HG03460 (cell line): Measurements from ENCODE around the gene METTL2A.
A peak's percentile ranks its signal among the peaks of the same experiment; 100 is the strongest.
"Not testable (repeated sequence)": the region's sequence is repeated elsewhere in the genome, so short reads cannot be mapped to it uniquely, and the experiment has no call there.

Experiments used
- ATAC-seq: cut with Tn5 transposase; IDR thresholded peaks from one replicate; pipeline ENCODE4 v1.9.1; 2021; ENCODE audit not compliant: unreplicated experiment

METTL2A gene

GRCh38 chr17:62471380-62471880 is 47.7 kb downstream of the METTL2A start:
- not testable (repeated sequence) for ATAC-seq

DNA sequence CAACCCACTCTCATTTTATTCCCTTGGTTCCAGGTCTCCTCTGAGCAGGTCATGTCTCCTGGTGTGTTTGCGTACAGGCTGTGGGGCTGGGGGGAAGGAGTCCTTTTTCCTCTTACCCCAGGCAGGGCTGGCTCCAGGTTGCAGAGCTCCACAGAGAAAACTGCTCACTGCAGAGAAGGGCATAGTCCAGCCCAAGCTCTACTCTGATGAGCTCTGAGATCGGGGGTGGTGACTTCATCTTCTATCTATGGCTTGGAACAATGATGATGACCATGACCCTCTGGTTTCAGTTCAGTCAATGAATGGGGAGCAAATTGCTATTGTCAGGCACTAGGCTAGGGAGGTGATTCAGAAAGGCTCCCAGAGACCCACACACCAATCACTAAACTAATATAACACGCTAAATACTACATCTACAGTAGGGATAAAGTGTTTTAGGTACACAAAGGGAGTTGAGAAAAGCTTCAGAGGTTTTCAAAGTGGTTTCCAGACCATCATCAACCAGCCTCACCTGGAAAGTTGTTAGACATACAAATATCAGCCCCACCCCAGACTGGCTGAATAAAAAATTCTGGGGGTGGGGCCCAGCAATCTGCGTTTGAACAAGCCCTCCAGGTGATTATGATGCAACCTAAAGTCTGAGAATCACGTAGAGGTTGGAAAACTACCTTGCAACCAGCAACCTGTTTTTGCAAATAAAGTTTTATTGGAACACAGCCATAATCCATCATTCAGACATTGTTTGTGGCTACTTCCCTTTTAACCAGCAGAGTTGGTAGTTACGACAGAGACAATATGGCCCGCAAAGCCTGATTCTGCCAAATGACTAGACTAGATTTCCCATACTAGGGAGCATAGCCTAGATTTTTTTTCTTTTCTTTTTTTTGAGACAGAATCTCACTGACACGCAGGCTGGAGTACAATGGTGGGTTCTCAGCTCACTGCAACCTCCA is 49.6 kb downstream of the METTL2A start:
- not testable (repeated sequence) for ATAC-seq

GRCh38 chr17:62477111-62477510 is 53.4 kb downstream of the METTL2A start:
- ATAC-seq, result not testable (repeated sequence)

GRCh38 chr17:62477718-62478408 is 54.2 kb downstream of the METTL2A start:
- peak; percentile 22 for ATAC-seq

DNA sequence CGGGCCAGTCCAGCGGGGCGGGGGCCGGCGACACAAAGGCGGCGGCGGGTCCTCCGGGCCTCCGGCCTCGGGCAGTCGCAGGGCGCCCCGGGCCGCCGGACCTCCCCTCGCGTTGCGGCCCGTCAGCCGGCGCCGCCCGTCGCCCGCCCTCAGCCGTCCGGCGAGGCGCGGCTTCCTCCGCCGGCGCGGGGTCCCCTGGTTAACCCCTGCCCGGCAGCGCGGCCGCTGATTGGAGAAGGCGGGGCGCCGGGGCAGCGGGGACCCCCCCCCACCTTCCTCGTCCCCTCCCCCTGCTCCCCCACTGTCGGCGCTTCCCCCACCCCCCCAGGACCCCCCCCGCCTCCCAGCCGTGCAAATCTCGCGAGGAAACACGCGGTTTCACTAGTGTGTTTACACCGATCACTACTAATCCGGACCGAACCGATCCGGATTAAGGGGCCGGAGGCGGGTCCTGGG is 54.8 kb downstream of the METTL2A start, which contains the start of gene TLK2:
TLK2 (plus strand) TSS at position 402 of the 456 bp plus-strand sequence. CDS start 2,301 bp downstream, outside the sequence.
- ATAC-seq, result peak; percentile 74

DNA sequence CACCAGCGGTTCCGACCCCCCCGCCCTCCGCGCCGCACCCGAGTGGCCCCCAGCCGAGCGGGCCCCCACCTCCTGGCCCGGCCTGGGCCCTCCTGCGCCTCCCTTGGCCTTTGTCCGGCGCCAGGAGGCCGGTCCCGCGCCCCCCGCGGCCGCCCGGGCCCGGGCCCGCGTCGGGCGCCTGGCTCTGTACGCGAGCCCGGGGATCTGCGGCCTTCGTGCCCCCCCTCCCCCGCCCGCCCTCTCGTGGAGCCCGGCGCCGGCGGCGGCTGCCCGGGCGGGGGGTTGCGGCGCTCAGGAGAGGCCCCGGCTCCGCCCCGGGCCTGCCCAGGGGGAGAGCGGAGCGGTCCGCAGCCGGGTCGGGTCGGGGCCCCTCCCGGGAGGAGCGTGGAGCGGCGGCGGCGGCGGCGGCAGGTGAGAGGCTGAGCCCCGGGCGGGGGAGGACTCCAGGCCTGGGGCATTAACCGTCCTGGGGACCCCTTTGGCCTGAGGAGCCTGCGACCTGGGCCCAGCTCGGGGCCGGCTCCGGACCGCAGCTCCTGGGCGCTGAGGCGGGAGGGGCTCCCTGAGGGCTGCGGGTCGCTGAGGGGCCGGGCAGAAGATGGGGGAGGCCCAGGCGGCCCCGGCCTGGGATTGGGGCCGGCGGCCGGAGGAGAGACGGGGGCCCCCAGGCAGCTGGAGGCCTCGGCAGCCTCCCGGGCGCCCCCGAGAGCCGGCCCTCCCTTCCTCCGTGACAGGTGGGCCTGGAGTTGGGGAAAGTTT is 55.4 kb downstream of the METTL2A start:
- peak; percentile 28 for ATAC-seq

- ATAC-seq, result not testable (repeated sequence)
Observed at GRCh38 chr17:62479639-62480258, 56.1 kb downstream of the METTL2A start.

GRCh38 chr17:62482553-62482952 is 58.9 kb downstream of the METTL2A start:
- not testable (repeated sequence) for ATAC-seq

DNA sequence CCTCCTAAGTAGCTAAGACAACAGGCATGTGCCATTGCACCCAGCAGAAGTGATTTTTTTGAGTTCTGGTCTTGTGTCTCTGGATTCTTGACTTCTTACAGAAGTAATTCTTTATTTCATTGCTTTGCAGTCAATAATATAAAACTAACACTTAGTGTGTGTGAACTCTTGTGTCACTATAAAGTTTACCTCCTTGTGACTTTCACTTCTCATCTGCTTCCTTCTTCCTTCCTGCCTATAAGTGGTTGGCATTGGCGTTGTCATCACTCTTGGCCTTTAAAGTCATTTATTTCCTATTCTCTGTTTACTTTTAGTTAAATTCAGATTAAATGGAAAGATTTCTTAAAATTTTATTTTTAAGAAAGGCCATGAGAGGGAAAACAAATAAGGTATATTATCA is 67.3 kb downstream of the METTL2A start:
- ATAC-seq, result not testable (repeated sequence)

DNA sequence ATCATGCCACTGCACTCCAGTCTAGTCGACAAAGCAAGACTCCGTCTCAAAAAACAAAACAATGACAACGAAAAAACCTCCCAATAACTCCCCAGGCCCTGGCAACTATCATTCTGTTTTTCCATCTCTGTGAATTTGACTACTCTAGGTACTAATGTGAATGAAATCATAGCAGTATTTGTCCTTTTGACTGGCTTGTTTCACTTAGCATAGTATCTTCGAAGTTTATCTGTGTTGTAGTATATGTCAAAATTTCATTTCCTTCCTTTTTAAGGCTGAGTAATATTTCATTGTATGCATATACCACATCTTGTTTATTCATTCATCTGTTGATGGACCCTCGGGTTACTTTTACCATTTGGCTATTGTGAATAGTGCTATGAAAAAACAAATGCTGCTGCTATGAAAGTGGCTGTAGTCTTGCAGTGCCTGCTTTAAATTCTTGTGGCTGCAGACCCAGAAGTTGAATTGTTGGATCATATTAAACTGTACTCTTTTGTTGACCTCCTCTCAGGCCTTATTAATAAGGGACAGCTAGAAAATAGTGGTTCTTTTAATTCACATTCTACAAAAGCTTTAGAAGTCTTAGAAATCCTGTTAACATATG is 69.5 kb downstream of the METTL2A start:
- not testable (repeated sequence) for ATAC-seq

DNA sequence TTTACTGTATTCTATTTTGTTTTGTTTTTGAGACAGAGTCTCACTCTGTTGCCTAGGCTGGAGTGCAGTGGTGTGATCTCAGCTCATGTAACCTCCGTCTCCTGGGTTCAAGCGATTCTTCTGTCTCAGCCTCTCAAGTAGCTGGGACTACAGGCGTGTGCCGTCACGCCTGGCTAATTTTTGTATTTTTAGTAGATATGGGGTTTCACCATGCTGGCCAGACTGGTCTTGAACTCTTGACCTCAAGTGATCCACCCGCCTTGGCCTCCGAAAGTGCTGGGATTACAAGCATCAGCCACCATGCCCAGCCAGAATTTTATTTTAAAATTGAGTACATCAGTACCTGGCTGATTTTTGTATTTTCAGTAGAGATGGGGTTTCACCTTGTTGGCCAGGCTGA is 70.4 kb downstream of the METTL2A start:
- ATAC-seq, result not testable (repeated sequence)

DNA sequence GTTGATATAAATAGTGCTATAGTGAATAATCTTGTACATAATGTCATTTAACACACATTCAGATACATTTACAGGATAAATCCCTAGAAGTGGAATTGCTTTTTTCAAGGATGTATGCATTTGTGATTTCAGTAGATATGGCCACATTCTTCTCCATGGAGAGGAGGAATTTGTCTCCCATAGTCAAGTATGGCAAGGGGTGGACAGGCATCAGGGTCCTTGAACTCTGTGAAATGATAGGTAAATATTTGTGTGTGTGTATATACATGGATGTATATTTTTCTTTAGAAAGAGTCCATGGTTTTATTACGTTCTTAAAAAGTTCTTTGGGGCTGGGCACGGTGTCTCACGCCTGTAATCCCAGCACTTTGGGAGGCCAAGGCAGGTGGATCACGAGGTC is 72.6 kb downstream of the METTL2A start:
- ATAC-seq, result not testable (repeated sequence)

GRCh38 chr17:62498796-62499195 is 75.1 kb downstream of the METTL2A start:
- not testable (repeated sequence) for ATAC-seq
